Measurements from ENCODE around the gene SPTLC2. TPM values are rescaled to one million over a fixed set of nuclear protein-coding genes. Genes with fewer than 3 reads are reported as not detected.
A peak's percentile ranks its signal among the peaks of the same experiment; 100 is the strongest.
"Not testable (repeated sequence)": the region's sequence is repeated elsewhere in the genome, so short reads cannot be mapped to it uniquely, and the experiment has no call there.

The SPTLC2 gene, protein sequence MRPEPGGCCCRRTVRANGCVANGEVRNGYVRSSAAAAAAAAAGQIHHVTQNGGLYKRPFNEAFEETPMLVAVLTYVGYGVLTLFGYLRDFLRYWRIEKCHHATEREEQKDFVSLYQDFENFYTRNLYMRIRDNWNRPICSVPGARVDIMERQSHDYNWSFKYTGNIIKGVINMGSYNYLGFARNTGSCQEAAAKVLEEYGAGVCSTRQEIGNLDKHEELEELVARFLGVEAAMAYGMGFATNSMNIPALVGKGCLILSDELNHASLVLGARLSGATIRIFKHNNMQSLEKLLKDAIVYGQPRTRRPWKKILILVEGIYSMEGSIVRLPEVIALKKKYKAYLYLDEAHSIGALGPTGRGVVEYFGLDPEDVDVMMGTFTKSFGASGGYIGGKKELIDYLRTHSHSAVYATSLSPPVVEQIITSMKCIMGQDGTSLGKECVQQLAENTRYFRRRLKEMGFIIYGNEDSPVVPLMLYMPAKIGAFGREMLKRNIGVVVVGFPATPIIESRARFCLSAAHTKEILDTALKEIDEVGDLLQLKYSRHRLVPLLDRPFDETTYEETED
- total RNA-seq = 34.9 and 42.8 TPM in 2 replicates

DNA sequence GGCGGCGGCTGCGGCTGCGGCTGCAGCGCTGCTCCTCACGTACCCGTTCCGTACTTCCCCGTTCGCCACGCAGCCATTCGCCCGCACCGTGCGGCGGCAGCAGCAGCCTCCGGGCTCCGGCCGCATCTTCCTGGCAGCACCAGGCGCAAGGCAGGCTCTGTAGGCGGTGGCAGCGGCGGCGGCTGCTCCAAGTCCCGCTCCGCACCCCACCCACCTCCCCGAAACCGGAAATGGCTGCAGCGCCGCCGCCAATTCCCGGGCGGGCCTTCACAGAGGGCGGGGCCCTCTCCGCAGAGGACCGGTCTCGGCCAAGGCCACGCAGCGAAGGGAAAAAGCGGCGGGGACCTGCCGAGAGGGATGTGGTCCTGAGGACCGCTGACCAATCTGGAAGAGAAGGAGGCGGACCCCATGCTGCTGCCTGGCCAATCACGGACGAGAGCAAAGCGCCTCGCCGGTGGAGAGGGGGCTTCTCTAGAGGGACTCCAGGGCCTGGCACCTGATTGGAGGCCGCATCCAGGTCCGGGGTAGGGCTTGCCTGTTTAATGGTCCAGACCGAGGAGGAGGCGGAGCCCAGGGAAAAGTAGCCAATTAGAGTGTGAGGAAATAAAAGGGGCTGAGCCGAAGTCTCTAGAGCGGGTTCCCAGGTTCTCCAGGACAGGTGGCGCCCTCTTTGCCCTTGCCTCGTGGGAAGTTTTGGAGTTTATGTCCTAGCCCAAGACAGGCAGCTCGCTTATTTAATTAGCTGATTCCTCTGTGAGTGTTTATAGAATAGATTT, at the start of gene SPTLC2:
Gene SPTLC2, minus strand, starts transcription at position 184 of the 776 bp plus-strand sequence. Its CDS starts 58 bp downstream, at position 126.
- DNase-seq (ENCODE audit: low read depth) = peak; percentile 92
- peak within 1 kb of the TSS; percentile 95 for H3K4me3 ChIP-seq (ENCODE audit: low read depth, low read length)
- TF ChIP-seq, protein P1, sequence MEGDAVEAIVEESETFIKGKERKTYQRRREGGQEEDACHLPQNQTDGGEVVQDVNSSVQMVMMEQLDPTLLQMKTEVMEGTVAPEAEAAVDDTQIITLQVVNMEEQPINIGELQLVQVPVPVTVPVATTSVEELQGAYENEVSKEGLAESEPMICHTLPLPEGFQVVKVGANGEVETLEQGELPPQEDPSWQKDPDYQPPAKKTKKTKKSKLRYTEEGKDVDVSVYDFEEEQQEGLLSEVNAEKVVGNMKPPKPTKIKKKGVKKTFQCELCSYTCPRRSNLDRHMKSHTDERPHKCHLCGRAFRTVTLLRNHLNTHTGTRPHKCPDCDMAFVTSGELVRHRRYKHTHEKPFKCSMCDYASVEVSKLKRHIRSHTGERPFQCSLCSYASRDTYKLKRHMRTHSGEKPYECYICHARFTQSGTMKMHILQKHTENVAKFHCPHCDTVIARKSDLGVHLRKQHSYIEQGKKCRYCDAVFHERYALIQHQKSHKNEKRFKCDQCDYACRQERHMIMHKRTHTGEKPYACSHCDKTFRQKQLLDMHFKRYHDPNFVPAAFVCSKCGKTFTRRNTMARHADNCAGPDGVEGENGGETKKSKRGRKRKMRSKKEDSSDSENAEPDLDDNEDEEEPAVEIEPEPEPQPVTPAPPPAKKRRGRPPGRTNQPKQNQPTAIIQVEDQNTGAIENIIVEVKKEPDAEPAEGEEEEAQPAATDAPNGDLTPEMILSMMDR (conservative IDR thresholded peaks at IDR 0.05; ENCODE audit: low read depth, low read length) = peak; percentile 20

DNA sequence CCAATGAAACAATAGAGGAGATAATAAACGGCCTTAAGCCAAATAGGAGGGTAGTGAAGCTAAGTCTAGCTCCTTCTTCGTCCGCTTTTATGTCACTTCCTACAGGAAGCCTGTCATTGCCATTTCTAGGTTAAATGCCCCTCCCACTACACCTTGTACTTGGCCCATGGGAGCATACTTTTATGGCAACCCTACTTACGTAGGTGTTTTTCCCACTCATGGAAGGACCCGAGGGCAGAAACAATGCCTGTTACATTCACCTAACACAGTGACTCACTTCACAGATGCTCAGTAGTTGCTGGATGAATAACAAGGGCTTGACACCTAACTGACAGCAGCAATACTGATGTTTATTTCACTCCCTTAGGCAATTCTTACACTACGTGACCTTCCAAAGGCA, 46.9 kb upstream of the SPTLC2 start:
- TF ChIP-seq, protein P1 (conservative IDR thresholded peaks at IDR 0.05; ENCODE audit: low read depth, low read length) = no peak
- no peak overlapping the region for H3K4me3 ChIP-seq (ENCODE audit: low read depth, low read length)
- peak; percentile 56 for DNase-seq (ENCODE audit: low read depth)

DNA sequence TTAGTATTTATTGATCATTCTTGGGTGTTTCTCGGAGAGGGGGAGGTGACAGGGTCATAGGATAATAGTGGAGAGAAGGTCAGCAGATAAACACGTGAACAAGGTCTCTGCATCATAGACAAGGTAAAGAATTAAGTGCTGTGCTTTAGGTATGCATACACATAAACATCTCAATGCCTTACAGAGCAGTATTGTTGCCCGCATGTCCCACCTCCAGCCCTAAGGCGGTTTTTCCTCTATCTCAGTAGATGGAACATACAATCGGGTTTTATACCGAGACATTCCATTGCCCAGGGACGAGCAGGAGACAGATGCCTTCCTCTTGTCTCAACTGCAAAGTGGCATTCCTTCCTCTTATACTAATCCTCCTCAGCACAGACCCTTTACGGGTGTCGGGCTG, 45.1 kb upstream of the SPTLC2 start:
- H3K4me3 ChIP-seq (ENCODE audit: low read depth, low read length); DNase-seq (ENCODE audit: low read depth): not testable (repeated sequence)

DNA sequence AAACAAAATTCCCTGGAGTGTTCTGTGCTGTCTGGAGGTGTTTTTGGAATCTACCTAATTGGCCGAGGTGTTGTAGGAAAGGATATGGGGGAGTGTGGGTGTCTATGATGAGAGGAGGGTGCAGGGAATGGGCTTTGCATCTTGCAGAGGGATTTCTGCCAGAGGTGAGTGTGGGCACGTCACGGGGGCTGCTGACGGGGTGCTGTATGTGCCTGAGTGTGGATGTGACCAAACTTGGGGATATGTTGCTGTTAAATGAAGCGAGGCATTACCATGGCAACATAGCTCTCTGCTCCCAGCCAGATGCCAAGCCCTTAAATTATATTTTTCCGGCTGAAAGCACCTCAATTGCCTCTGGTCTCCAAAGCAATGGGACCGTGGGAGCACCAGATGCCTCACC, 44.3 kb upstream of the SPTLC2 start:
- H3K4me3 ChIP-seq (ENCODE audit: low read depth, low read length) = no peak overlapping the region
- no peak for DNase-seq (ENCODE audit: low read depth)
- TF ChIP-seq, protein P1 (conservative IDR thresholded peaks at IDR 0.05; ENCODE audit: low read depth, low read length) = no peak

DNA sequence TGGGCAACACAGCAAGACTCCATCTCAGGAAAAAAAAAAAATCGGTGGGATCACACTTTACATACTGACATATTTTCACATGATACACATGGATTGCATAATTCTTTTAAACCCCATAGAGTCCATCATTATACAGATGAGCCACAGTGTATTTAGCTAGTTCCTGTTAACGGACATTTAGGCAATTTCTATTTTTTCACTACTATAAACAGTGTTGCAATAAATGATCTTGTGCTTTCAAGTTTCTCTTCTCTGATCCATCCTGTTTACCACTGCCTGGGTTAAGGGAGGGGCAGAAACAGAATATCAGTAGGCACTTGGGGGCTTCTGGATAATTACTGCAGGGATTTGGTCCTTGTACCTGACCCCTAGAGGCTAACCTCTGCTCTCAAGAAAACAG, 43.4 kb upstream of the SPTLC2 start:
- TF ChIP-seq, protein P1 (conservative IDR thresholded peaks at IDR 0.05; ENCODE audit: low read depth, low read length) = no peak
- no peak for DNase-seq (ENCODE audit: low read depth)
- no peak overlapping the region for H3K4me3 ChIP-seq (ENCODE audit: low read depth, low read length)

DNA sequence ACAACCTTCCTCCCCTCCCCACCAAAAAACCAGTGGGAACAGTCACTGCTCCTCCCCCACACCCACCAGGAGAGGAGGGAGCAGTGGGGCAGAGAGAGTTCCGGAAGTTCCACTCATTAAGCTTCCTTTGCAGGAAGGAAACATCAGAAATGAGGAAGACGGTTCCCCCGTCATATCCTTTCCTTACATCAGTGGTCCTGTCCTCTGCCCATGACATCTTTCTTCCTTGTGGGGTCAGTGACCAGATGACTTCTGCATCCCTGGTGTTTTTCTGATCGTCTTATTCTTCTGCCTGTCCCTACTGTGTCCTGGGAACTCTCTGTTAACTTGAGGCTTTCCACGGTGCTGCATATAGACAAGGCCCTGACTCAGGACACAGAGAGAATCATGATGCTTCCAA, 40.8 kb upstream of the SPTLC2 start:
- H3K4me3 ChIP-seq (ENCODE audit: low read depth, low read length) = no peak overlapping the region
- TF ChIP-seq, protein P1 (conservative IDR thresholded peaks at IDR 0.05; ENCODE audit: low read depth, low read length) = no peak
- no peak for DNase-seq (ENCODE audit: low read depth)

DNA sequence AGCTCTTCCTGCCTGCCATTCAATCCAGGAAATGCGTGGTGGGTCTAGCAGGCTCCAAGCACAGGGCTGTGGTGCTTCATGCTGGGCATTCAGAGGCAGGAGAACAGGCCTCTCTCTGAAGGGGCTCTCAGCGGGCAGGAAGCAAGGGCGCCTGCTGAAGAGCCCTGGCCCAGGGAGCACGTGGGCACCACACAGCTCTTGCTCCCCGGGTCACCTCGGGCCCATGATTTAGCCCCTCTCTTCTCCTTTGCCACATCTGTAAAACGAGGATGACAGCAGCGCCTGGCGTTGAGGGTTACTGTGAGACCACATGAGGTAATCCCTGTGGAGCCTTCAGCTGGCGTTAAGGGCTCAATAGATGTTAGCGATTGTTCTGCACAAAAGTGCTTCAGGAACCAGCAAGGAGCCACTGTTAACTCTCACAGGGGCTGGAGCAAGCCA, 37.6 kb upstream of the SPTLC2 start:
- TF ChIP-seq, protein P1 (conservative IDR thresholded peaks at IDR 0.05; ENCODE audit: low read depth, low read length) = no peak
- DNase-seq (ENCODE audit: low read depth) = no peak

More for the DNA sequence above, 37.6 kb upstream of the SPTLC2 start:
- H3K4me3 ChIP-seq (ENCODE audit: low read depth, low read length) = no peak overlapping the region
